ENCODE measurements around the gene G6PD. TPM values are rescaled to one million over a fixed set of nuclear protein-coding genes. Genes with fewer than 3 reads are reported as not detected.

The G6PD gene
- total RNA-seq, 1 experiment from 2014 or later, result 72.8 TPM

- TF ChIP-seq, protein P1, sequence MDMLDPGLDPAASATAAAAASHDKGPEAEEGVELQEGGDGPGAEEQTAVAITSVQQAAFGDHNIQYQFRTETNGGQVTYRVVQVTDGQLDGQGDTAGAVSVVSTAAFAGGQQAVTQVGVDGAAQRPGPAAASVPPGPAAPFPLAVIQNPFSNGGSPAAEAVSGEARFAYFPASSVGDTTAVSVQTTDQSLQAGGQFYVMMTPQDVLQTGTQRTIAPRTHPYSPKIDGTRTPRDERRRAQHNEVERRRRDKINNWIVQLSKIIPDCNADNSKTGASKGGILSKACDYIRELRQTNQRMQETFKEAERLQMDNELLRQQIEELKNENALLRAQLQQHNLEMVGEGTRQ (CRISPR knock-in tag; IDR thresholded peaks at IDR 0.05), result no peak
- TF ChIP-seq, protein P2, sequence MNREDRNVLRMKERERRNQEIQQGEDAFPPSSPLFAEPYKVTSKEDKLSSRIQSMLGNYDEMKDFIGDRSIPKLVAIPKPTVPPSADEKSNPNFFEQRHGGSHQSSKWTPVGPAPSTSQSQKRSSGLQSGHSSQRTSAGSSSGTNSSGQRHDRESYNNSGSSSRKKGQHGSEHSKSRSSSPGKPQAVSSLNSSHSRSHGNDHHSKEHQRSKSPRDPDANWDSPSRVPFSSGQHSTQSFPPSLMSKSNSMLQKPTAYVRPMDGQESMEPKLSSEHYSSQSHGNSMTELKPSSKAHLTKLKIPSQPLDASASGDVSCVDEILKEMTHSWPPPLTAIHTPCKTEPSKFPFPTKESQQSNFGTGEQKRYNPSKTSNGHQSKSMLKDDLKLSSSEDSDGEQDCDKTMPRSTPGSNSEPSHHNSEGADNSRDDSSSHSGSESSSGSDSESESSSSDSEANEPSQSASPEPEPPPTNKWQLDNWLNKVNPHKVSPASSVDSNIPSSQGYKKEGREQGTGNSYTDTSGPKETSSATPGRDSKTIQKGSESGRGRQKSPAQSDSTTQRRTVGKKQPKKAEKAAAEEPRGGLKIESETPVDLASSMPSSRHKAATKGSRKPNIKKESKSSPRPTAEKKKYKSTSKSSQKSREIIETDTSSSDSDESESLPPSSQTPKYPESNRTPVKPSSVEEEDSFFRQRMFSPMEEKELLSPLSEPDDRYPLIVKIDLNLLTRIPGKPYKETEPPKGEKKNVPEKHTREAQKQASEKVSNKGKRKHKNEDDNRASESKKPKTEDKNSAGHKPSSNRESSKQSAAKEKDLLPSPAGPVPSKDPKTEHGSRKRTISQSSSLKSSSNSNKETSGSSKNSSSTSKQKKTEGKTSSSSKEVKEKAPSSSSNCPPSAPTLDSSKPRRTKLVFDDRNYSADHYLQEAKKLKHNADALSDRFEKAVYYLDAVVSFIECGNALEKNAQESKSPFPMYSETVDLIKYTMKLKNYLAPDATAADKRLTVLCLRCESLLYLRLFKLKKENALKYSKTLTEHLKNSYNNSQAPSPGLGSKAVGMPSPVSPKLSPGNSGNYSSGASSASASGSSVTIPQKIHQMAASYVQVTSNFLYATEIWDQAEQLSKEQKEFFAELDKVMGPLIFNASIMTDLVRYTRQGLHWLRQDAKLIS (CRISPR knock-in tag; IDR thresholded peaks at IDR 0.05; ENCODE audit: borderline replicate concordance), result no peak
- no peak for TF ChIP-seq MLX (CRISPR knock-in tag; IDR thresholded peaks at IDR 0.05)
- TF ChIP-seq, protein P3, sequence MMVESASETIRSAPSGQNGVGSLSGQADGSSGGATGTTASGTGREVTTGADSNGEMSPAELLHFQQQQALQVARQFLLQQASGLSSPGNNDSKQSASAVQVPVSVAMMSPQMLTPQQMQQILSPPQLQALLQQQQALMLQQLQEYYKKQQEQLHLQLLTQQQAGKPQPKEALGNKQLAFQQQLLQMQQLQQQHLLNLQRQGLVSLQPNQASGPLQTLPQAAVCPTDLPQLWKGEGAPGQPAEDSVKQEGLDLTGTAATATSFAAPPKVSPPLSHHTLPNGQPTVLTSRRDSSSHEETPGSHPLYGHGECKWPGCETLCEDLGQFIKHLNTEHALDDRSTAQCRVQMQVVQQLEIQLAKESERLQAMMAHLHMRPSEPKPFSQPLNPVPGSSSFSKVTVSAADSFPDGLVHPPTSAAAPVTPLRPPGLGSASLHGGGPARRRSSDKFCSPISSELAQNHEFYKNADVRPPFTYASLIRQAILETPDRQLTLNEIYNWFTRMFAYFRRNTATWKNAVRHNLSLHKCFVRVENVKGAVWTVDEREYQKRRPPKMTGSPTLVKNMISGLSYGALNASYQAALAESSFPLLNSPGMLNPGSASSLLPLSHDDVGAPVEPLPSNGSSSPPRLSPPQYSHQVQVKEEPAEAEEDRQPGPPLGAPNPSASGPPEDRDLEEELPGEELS (CRISPR knock-in tag; IDR thresholded peaks at IDR 0.05), result no peak
- H3K27me3 Mint-ChIP-seq (ENCODE audit: low read depth), result no peaks in the 10 kb centered on the region
- peaks cover 4% of the 10 kb centered on the region; the same call in 1 of the 2 replicates for H3K4me1 Mint-ChIP-seq
- ChIA-PET POLR2A (interaction anchor here (2.4 kb wide), 1 partner anchor 32 kb away, joined by 8 read pairs; no protein-coding TSS in a partner anchor), CTCF (no interaction called here)
- DNase-seq (ENCODE audit: low spot score) (no peak), ATAC-seq (no peak)
- H3K9me3 Mint-ChIP-seq, result no peaks in the 10 kb centered on the region
- H3K27ac Mint-ChIP-seq, result no peak overlapping the region
- H3K4me3 Mint-ChIP-seq, result peak overlapping the region; percentile 62
- H3K36me3 Mint-ChIP-seq, result no peaks in the 10 kb centered on the region; the same call in 1 of the 2 replicates
Measured at GRCh38 chrX:154485150-154486051, 61.2 kb downstream of the G6PD start.

DNA sequence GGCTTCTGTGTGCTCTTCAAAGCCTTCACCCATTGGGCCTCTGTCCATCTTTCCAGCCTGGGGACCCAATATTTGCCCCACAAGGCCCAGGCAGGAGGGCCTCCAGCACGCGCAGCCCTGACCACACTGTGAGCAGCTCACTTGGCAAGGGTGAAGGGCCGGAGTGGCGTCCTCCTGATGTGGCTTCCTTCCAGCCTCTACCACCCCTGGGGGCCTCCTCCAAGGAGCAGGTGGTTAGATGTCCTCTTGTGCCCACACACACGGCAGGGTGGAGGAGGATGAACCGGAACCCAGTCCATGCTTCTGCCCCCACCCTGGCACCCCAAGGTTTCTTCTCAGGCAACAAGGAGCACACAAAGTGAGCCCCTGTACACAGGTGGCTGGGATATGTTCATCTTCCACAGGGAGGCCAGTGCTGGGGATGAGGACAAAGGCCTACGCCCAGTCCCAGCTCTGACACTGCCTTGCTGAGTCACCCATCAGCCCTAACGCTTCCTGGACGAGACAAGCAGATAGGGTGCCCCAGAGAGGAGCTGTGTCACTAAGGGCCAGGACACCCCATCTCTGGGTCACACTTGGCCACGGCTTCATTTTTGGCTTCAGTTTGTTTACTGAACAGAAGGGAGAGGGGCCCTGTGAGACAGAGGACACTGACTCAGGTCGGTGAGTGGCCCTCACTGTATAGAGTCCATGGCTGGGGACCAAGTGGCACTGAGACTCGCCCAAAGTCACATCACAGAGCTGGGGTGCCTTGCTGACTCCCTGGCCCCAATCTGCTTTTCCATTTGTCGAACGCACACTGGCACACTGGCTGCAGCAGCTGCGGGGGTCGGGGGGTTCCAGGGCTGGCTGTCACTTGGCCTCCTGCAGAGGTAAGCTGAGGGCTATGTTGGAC is 62.1 kb downstream of the G6PD start:
- H3K36me3 Mint-ChIP-seq, result no peaks in the 10 kb centered on the region; the same call in 1 of the 2 replicates
- ChIA-PET CTCF (no interaction called here), POLR2A (no interaction called here)
- H3K9me3 Mint-ChIP-seq, result no peaks in the 10 kb centered on the region
- no peak overlapping the region for H3K4me3 Mint-ChIP-seq
- no peak for DNase-seq (ENCODE audit: low spot score)
- peaks cover under 1% of the 10 kb centered on the region for H3K4me1 Mint-ChIP-seq
- no peak overlapping the region for H3K27ac Mint-ChIP-seq
- H3K27me3 Mint-ChIP-seq (ENCODE audit: low read depth), result no peaks in the 10 kb centered on the region
- no peak for ATAC-seq
- TF ChIP-seq RORB (CRISPR knock-in tag; IDR thresholded peaks at IDR 0.05), result no peak
- no peak for TF ChIP-seq OVOL2 (CRISPR knock-in tag; IDR thresholded peaks at IDR 0.05; ENCODE audit: borderline replicate concordance)
- TF ChIP-seq FOXK1 (CRISPR knock-in tag; IDR thresholded peaks at IDR 0.05), result no peak
- no peak for TF ChIP-seq NR2C2 (CRISPR knock-in tag; IDR thresholded peaks at IDR 0.05)
- TF ChIP-seq CREB1 (CRISPR knock-in tag; IDR thresholded peaks at IDR 0.05), result no peak
- no peak for TF ChIP-seq FOXJ3 (CRISPR knock-in tag; IDR thresholded peaks at IDR 0.05; ENCODE audit: borderline replicate concordance)
- TF ChIP-seq, protein P4, sequence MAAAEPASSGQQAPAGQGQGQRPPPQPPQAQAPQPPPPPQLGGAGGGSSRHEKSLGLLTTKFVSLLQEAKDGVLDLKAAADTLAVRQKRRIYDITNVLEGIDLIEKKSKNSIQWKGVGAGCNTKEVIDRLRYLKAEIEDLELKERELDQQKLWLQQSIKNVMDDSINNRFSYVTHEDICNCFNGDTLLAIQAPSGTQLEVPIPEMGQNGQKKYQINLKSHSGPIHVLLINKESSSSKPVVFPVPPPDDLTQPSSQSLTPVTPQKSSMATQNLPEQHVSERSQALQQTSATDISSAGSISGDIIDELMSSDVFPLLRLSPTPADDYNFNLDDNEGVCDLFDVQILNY (CRISPR knock-in tag; IDR thresholded peaks at IDR 0.05), result no peak
- TF ChIP-seq, protein P2 (CRISPR knock-in tag; IDR thresholded peaks at IDR 0.05; ENCODE audit: borderline replicate concordance), result no peak
- TF ChIP-seq ETV6 (CRISPR knock-in tag; IDR thresholded peaks at IDR 0.05), result no peak
- no peak for TF ChIP-seq SMAD3 (CRISPR knock-in tag; IDR thresholded peaks at IDR 0.05; ENCODE audit: borderline replicate concordance)
- TF ChIP-seq NR3C1 (CRISPR knock-in tag; conservative IDR thresholded peaks at IDR 0.05; ENCODE audit: low read depth), result no peak
- TF ChIP-seq ZNF281 (CRISPR knock-in tag; IDR thresholded peaks at IDR 0.05), result no peak
